GM18507 (cell line): Measurements from ENCODE around the gene ZNF445.
"Not testable (repeated sequence)": the region's sequence is repeated elsewhere in the genome, so short reads cannot be mapped to it uniquely, and the experiment has no call there.

Experiments used
- DNase-seq: peaks from one replicate; pipeline ENCODE4 v3.0.0; 2011; ENCODE audit warnings: low read depth; ENCODE audit not compliant: insufficient read length; ENCODE audit errors: extremely low spot score
- FAIRE-seq: peaks from 2 replicates; lab custom pipeline; 2011; peaks lifted over from hg19 to GRCh38; lab: Jason Lieb, UNC

Gene ZNF445

GRCh38 chr3:44414517-44415090 is 62.9 kb downstream of the ZNF445 start:
- no peak for DNase-seq
- no peak for FAIRE-seq

GRCh38 chr3:44412365-44412764 is 65.1 kb downstream of the ZNF445 start:
- FAIRE-seq: no peak

GRCh38 chr3:44411031-44411645 is 66.3 kb downstream of the ZNF445 start:
- DNase-seq: no peak
- FAIRE-seq: no peak

More at GRCh38 chr3:44412365-44412764, 65.1 kb downstream of the ZNF445 start:
- no peak for DNase-seq

DNA sequence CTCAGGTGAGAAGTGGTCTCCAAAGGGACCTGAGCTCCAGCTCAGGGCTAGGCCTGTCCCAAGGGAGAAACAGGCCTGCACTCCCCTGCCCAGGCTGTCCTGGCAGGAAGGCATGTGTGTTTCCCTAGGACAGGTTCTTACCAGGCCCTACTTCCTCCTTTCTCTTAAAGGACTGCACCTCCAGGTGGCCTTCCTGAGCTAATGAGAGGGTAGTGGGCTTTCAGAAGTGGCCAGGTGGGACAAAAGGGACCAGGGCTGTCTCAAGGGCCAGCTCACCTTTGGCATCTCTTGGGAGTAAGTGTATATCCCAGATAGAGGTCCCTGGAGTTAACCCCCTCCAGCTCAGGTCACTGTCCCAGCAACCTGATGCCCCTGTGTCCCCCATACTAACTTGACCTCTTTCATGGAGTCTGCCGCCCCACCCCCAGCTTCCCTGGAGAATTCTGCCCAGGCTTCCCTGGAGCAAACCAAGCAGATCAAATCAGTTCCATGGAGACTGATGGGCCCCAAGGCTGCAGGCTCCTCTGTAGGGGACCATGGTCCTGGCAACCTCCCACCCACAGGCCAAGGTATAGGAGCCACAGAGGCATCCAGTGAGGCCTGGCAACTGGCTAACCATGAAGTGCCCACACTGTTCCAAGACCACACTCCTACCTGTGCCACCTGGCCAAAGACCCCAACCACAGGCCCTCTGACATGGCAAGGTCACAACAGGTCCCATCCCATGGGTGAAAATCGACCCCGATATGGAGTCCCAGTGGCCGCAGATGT is 67.6 kb downstream of the ZNF445 start:
- DNase-seq (no peak), FAIRE-seq (no peak)

- FAIRE-seq (no peak), DNase-seq (no peak)
Observed at GRCh38 chr3:44402548-44402947, 74.9 kb downstream of the ZNF445 start.

DNA sequence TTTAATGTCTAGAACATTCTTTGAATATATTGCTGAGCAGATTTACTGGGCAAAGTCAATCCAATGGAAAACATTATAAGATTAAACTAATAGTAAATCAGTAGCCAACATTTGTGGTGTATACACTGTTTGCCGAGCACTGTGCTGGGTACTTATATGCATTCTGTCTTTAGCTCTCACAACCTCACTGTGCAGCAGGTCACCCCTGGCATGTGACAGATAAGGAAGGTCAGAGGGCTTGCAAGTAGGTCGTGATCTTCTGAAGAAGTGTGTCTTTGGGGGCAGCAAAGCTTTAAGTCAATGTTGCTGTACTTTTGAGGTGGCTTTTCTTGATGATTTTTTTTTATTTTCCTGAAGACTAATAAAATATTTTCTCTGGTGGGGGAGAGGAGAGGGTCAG is 76.7 kb downstream of the ZNF445 start:
- DNase-seq (no peak), FAIRE-seq (no peak)

- DNase-seq: no peak
- no peak for FAIRE-seq
Observed at GRCh38 chr3:44398853-44399252, 78.6 kb downstream of the ZNF445 start.

GRCh38 chr3:44398271-44398670 is 79.2 kb downstream of the ZNF445 start:
- not testable (repeated sequence) for DNase-seq, FAIRE-seq

DNA sequence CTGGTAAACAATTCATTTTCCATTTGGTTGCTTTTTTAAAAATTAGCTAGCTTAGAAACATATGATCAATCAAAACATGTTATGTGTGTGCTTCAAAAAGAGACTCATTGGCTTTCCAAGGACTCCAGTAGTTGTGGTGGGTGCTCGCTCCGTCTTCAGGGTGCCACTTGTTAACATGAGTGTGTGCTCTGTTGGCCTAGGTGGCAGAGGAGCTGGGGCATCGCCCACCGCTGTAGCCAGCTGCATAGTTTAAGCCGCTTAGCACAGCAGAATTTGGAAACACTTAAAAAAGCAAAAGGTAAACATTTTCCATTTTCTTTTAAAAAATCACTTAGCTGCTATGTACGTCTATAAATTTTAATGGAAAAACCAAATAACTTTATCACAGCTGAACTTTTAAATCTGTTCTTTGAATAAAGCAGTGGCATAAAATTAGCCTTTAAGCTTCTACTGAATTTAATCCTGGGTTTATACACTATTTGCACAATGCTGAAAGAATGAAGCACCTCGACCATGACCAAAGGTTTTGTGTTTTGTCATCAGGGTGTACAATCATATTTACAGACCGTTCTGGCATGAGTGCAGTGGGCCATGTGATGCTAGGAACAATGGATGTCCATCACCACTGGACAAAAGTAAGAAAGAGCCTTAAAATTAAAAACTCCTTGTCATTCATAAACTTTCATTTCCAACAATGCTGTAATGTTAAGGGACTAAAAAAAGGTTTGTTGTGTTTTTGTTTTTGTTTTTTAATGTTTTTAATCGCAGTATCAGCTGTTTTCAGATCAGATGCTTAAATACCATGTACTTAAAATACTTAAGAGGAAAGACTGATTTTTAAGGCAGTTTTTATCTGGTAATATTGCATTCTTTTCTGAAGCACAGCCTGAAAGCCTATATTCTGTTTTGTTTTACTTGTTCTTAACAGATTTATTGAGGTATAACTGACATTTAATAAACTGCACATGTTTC is 81.0 kb downstream of the ZNF445 start:
- no peak for FAIRE-seq
- no peak for DNase-seq

DNA sequence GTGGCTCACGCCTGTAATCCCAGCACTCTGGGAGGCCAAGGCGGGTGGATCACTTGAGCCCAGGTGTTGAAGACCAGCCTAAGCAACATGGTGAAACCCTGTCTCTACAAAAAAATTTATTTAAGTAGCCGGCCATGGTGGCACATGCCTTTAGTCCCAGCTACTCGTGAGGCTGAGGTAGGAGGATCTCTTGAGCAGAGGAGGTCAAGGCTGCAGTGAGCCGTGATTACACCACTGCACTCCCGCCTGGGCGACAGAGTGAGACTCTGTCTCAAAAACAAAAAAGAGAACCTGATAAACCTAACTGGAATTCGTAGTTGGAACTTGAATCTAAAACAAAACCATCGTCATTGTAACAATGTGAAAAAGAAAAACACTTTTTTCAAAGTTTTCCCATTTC is 81.8 kb downstream of the ZNF445 start:
- no peak for FAIRE-seq
- no peak for DNase-seq

- FAIRE-seq: no peak
Observed at GRCh38 chr3:44392489-44392888, 85.0 kb downstream of the ZNF445 start.

DNA sequence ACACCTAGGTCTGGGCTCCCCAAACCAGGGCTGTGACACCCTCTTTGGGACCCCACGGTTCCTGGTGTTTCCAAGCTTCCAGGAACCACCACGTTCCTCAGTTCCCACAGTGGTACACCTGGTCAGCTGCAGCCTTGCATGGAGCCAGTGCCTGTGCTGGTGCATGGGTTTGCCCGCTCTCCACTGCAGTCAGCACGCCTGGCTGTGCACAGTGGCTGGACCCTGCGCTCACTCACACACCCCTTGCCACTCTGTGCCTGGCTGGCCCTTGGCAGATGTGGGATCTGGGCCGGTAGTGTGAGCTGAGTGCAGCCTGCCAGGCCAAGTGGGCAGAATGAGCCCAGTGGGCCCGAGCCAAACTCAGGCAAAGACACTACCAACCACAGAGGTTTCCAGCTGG is 90.1 kb downstream of the ZNF445 start:
- DNase-seq: no peak
- FAIRE-seq: no peak

More at GRCh38 chr3:44392489-44392888, 85.0 kb downstream of the ZNF445 start:
- no peak for DNase-seq
